ENCODE measurements around the gene DNAJC7.

DNA sequence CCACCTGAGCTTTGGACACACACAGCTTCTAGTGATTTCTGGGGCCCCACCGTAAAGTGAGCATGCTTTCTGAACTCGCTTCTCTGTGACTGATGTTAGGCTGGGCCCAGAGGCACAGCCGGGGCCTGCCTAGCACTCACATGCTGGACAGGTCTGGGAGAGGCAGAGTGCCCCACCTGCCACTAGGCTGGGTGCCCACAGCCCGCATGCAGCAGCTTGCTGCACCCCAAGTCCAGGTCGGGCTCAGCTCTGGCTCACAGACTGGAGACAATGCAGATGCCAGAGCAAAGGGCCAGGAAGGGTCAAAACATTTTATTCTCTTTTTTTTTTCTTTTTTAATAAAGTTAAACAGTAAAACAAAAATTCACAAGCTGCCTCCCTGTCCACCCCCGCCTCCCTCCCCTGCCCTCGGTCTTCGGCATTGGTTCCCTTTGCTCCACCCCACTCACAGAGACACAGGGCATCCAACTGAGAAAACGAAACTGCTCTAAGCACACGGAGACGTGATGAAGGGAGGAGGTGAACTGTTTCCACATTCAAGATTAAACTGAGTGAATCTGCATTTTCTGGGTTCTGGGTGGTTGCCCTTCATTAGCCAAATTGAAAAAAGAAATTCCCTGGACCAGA is 41.0 kb downstream of the DNAJC7 start:
- no peak for TF ChIP-seq POLR2AphosphoS5 (IDR thresholded peaks at IDR 0.05)
- TF ChIP-seq, protein P1, sequence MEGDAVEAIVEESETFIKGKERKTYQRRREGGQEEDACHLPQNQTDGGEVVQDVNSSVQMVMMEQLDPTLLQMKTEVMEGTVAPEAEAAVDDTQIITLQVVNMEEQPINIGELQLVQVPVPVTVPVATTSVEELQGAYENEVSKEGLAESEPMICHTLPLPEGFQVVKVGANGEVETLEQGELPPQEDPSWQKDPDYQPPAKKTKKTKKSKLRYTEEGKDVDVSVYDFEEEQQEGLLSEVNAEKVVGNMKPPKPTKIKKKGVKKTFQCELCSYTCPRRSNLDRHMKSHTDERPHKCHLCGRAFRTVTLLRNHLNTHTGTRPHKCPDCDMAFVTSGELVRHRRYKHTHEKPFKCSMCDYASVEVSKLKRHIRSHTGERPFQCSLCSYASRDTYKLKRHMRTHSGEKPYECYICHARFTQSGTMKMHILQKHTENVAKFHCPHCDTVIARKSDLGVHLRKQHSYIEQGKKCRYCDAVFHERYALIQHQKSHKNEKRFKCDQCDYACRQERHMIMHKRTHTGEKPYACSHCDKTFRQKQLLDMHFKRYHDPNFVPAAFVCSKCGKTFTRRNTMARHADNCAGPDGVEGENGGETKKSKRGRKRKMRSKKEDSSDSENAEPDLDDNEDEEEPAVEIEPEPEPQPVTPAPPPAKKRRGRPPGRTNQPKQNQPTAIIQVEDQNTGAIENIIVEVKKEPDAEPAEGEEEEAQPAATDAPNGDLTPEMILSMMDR (IDR thresholded peaks at IDR 0.05), result no peak
